Lower leg skin (tissue), 4 donors: ENCODE measurements around the gene TICAM2. TPM values are rescaled to one million over a fixed set of nuclear protein-coding genes. Genes with fewer than 3 reads are reported as not detected.

ENCODE experiments used
- DNase-seq, 2 donors: peaks; one replicate each; pipeline ENCODE4 v3.0.0-alpha.2; 2019; ENCODE audit warnings: low spot score in 2 of 2
- H3K4me3 ChIP-seq: fragments of 200-600 bp; sonication (generic); 2 replicates; pipeline ENCODE4 v1.5.1; 2017; ENCODE audit warnings: mild to moderate bottlenecking, low read depth; ENCODE audit not compliant: poor library complexity, severe bottlenecking
- POLR2A ChIP-seq, 2 donors: fragments of 450-650 bp; IDR thresholded peaks; one replicate each; pipeline ENCODE4 v1.6.1; 2016 to 2017; ENCODE audit warnings: antibody characterized with exemption in 2 of 2, mild to moderate bottlenecking in 1 of 2, moderate library complexity in 1 of 2
- WGBS, 2 donors: methylation state at CpG; one replicate each; pipeline ENCODE4 v1.1.5; 2018; 5-methylcytosine and 5-hydroxymethylcytosine counted together
- intact Hi-C: fragments of 100-400 bp; cut with DNase I; formaldehyde crosslinking; loops from one replicate; pipeline ENCODE4 v1.15.0; 2023; ENCODE audit warnings: low total_unique reads
- total RNA-seq, 4 donors: library from RNA; depleted of rRNA; stranded (reverse); fragments of >200 nt; gene quantifications; one replicate each; pipeline ENCODE4 v1.1.0, GENCODE V29; 2016
- TF ChIP-seq, protein P1 (sequence below), 3 donors: fragments of 450-650 bp; IDR thresholded peaks; one replicate each; pipeline ENCODE4 v1.5.1; 2016; ENCODE audit warnings: antibody characterized with exemption in 3 of 3, mild to moderate bottlenecking in 3 of 3, moderate library complexity in 2 of 3

TICAM2 gene
- total RNA-seq, 4 donors from 2014 or later = 0.39 to 0.72 TPM; not detected in 2

DNA sequence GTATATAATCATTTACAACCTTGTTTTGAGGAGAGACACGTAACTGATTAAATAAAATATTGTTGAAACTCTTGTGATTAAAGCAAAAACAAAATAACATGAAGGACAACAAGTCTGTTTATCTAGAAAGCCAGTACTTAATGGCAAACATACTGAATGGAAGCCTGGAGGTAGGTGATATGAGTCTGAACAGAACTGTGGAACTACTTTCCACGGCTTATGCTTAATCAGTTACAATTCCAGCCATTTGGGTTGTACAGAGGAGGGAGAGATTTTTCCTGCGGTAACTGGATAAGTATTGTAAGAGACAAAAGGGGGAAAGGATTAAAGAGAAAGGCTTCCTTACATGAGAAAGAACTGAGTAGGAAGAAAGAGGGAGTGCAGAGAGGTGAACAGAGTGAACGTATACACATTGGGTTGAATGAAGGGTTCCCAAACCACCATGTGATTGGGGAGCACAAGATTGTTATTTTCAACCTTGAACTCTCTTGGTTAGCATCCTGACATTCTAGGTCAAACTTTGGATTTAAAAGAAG is 19.2 kb upstream of the TICAM2 start:
- intact Hi-C loops = no loop called here
- TF ChIP-seq POLR2A (IDR thresholded peaks at IDR 0.05) = no peak
- TF ChIP-seq, protein P1, sequence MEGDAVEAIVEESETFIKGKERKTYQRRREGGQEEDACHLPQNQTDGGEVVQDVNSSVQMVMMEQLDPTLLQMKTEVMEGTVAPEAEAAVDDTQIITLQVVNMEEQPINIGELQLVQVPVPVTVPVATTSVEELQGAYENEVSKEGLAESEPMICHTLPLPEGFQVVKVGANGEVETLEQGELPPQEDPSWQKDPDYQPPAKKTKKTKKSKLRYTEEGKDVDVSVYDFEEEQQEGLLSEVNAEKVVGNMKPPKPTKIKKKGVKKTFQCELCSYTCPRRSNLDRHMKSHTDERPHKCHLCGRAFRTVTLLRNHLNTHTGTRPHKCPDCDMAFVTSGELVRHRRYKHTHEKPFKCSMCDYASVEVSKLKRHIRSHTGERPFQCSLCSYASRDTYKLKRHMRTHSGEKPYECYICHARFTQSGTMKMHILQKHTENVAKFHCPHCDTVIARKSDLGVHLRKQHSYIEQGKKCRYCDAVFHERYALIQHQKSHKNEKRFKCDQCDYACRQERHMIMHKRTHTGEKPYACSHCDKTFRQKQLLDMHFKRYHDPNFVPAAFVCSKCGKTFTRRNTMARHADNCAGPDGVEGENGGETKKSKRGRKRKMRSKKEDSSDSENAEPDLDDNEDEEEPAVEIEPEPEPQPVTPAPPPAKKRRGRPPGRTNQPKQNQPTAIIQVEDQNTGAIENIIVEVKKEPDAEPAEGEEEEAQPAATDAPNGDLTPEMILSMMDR (IDR thresholded peaks at IDR 0.05) = no peak
- no peak for DNase-seq
- no peak overlapping the region for H3K4me3 ChIP-seq
- WGBS, 2 donors = 81 to 85% methylated on average over 4 of the region's 4 CpGs

DNA sequence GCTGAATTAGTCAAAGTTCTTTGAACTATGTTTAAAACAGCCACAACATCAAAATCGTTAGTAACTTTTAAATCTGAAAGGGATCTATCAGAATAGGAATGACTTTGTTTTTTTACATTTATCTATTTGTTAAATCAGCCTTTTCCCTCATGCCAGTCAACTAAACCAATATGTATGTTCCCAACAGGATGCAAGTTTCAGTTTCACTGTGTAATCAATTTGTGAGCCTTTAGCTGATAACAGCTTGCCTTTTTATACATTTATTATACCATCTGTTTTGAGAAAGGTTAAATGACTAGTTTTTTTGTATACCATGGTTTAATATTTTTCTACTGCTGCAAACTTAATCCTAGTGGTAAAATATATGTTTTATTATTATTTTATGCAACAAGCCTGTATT is 14.6 kb upstream of the TICAM2 start:
- H3K4me3 ChIP-seq = no peak overlapping the region
- no peak for DNase-seq
- intact Hi-C loops = no loop called here

DNA sequence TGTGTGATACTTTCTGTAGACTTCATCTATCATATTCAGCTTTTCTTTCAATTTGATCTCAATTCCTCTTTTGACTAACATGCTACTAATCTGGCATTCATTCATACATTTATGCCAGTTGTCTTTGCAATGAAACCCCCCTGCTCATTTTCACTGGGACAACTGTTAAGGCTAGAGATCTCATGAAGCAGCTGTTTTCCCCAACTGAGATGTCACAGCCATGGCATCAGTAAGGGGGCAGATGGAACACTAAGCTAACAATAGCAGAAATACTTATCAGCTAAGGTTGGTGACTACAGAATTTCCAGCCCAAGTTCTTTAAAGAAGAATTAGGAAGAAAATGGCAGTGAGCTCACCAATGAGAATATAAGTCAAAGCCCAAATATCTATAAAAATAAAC is 14.2 kb upstream of the TICAM2 start:
- no peak overlapping the region for H3K4me3 ChIP-seq
- intact Hi-C loops = no loop called here
- no peak for TF ChIP-seq POLR2A (IDR thresholded peaks at IDR 0.05)
- TF ChIP-seq, protein P1 (IDR thresholded peaks at IDR 0.05) = no peak
- DNase-seq = no peak

More for the DNA sequence above, 14.6 kb upstream of the TICAM2 start:
- 0 to 30% methylated on average over 1 of the region's 1 CpG for WGBS, 2 donors
- TF ChIP-seq, protein P1 (IDR thresholded peaks at IDR 0.05) = no peak
- no peak for TF ChIP-seq POLR2A (IDR thresholded peaks at IDR 0.05)

DNA sequence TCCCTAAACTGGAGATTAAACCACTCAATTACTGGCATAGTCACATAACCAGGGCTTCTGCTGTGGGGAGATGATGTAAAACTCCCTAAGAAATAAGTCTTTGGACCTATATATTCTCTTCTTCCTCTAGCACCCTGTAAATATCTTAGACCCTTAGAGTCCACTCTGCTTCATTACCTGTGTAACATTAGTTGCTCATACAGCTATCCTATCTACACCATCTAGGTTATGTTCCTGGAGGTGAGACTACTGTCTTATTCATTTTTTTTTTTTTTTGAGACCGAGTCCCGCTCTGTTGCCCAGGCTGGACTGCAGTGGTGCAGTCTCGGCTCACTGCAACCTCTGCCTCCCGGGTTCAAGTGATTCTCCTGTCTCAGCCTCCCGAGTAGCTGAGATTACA is 9.6 kb upstream of the TICAM2 start:
- DNase-seq = no peak
- 93 to 98% methylated on average over 5 of the region's 5 CpGs for WGBS, 2 donors
- no peak overlapping the region for H3K4me3 ChIP-seq
- intact Hi-C loops = no loop called here
- TF ChIP-seq, protein P1 (IDR thresholded peaks at IDR 0.05) = no peak
- no peak for TF ChIP-seq POLR2A (IDR thresholded peaks at IDR 0.05)

DNA sequence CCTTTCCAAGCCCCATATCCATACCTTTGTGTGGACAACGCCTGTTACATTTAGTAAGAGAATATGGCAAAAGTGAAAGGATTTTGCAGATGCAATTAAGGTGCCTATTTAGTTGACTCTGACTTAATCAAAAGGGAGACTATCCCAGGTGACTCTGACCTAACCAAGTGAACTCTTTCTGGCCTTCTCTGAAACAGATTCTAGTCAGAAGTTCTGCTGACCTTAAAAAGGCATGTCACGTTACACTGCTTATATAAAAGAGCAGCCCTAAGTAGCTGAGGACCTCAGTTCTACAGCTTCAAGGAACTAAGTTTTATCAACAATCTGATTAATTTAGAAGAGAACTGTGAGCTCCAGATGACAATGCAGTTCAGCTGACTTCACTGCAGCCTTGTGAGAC is 5.7 kb upstream of the TICAM2 start:
- no peak overlapping the region for H3K4me3 ChIP-seq
- 85 to 91% methylated on average over 2 of the region's 2 CpGs for WGBS, 2 donors
- no peak for DNase-seq
- TF ChIP-seq, protein P1 (IDR thresholded peaks at IDR 0.05) = no peak
- TF ChIP-seq POLR2A (IDR thresholded peaks at IDR 0.05) = no peak
- intact Hi-C loops = no loop called here

DNA sequence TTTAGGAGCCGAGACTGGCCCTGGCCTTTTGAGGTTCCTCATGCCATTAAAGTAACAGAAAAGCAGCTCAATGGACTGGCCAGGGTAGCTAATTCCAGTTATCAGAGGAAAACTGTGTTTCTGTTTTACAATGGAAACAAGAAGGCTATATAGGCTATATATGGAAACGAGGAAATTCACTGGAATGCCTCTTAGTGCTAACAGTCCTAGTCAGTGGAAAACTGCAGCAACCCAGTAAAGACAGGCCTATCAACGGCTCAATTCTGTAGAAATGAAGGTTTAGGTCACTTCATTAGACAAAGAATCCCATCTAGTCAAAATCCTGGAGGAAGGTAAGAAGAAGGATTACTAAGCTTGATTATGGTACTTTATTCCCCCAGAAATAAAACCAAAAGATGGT is 3.2 kb upstream of the TICAM2 start:
- H3K4me3 ChIP-seq = no peak overlapping the region
- intact Hi-C loops = no loop called here
- DNase-seq = no peak
- 88 to 89% methylated on average over 3 of the region's 3 CpGs for WGBS, 2 donors
- TF ChIP-seq POLR2A (IDR thresholded peaks at IDR 0.05) = no peak
- TF ChIP-seq, protein P1 (IDR thresholded peaks at IDR 0.05) = no peak
